Keratinocyte (primary cell): ENCODE data around the gene VANGL1.

Experiments
- CTCF ChIP-seq, 3 experiments: IDR thresholded peaks in 1 of 3; conservative IDR thresholded peaks in 1 of 3; optimal IDR thresholded peaks in 1 of 3; 2 replicates in 2 of 3; 3 replicates in 1 of 3; pipeline versions ENCODE3 to v1.5.1; 2011; ENCODE audit warnings: low read length in 3 of 3, mild to moderate bottlenecking in 3 of 3, moderate library complexity in 2 of 3, control low read depth in 1 of 3, inconsistent platforms in 1 of 3; ENCODE audit not compliant: insufficient read depth in 2 of 3; ENCODE audit errors: extremely low read depth in 1 of 3
- EZH2 ChIP-seq: IDR thresholded peaks from one replicate; pipeline ENCODE4 v1.6.1; 2012; ENCODE audit warnings: inconsistent platforms, mild to moderate bottlenecking, low read length, moderate library complexity

GRCh38 chr1:115592264-115592663 lies 49.5 kb upstream of the VANGL1 start:
- TF ChIP-seq CTCF (optimal IDR thresholded peaks at IDR 0.05 in 1 of 3, IDR thresholded peaks at IDR 0.05 in 1 of 3, conservative IDR thresholded peaks at IDR 0.05 in 1 of 3; ENCODE audit: extremely low read depth in 1 of 3, insufficient read depth in 2 of 3, low read length in 3 of 3) = no peak
- TF ChIP-seq EZH2 = no peak
